H1 (cell line): Measurements from ENCODE around the gene SLC25A12. TPM values are rescaled to one million over a fixed set of nuclear protein-coding genes. Genes with fewer than 3 reads are reported as not detected.

Experiments used
- CTCF ChIA-PET: fragments of 300-600 bp; sonication (Branson Sonifier 250); formaldehyde crosslinking; loops from one replicate; lab custom pipeline; 2021; ENCODE audit not compliant: partially characterized antibody; lab: Charles Lee
- POLR2A ChIA-PET: fragments of 300-600 bp; sonication (Branson Sonifier 250); formaldehyde crosslinking; loops from one replicate; lab custom pipeline; 2021; ENCODE audit warnings: inconsistent platforms; ENCODE audit not compliant: partially characterized antibody; lab: Charles Lee
- DNase-seq, 2 experiments: peaks; one replicate each; pipeline versions ENCODE4 v3.0.0 to v3.0.0-alpha.2; 2010 to 2022; ENCODE audit warnings: low spot score in 2 of 2, low read depth in 1 of 2, mixed read lengths in 1 of 2
- FAIRE-seq: peaks from 2 replicates; lab custom pipeline; 2011; peaks lifted over from hg19 to GRCh38; lab: Jason Lieb, UNC
- H2AFZ ChIP-seq: 2 replicates; pipeline ENCODE4 v1.8.1; 2012; ENCODE audit warnings: low read length, inconsistent platforms
- H2AK5ac ChIP-seq: 2 replicates; pipeline ENCODE4 v1.6.1; 2013; ENCODE audit warnings: low read depth, low read length
- H2BK120ac ChIP-seq: replicated peaks from 2 replicates; pipeline ENCODE3; 2013; ENCODE audit warnings: low read depth, low read length, inconsistent platforms
- H2BK12ac ChIP-seq: 2 replicates; pipeline ENCODE4 v1.6.1; 2013; ENCODE audit warnings: low read depth, low read length
- H2BK15ac ChIP-seq: 2 replicates; pipeline ENCODE4 v1.6.1; 2013; ENCODE audit warnings: low read length
- H2BK20ac ChIP-seq: 2 replicates; pipeline ENCODE4 v1.6.1; 2013; ENCODE audit warnings: low read length
- H2BK5ac ChIP-seq: 2 replicates; pipeline ENCODE4 v1.6.1; 2013; ENCODE audit warnings: low read depth, low read length
- H3K14ac ChIP-seq: 2 replicates; pipeline ENCODE4 v1.6.1; 2013; ENCODE audit warnings: inconsistent platforms; ENCODE audit not compliant: insufficient read length
- H3K18ac ChIP-seq: 2 replicates; pipeline ENCODE4 v1.6.1; 2013; ENCODE audit warnings: low read length; ENCODE audit errors: extremely low read depth
- H3K23ac ChIP-seq: 2 replicates; pipeline ENCODE4 v1.6.1; 2013; ENCODE audit warnings: inconsistent platforms; ENCODE audit not compliant: insufficient read length
- H3K23me2 ChIP-seq: 2 replicates; pipeline ENCODE4 v1.6.1; 2013; ENCODE audit warnings: low read depth, low read length
- H3K27ac ChIP-seq: 2 replicates; pipeline ENCODE4 v1.6.1; 2011; ENCODE audit warnings: low read depth, low read length, inconsistent platforms
- H3K27me3 ChIP-seq, 4 experiments: replicated peaks in 1 of 4; 1 replicate in 1 of 4; 2 replicates in 3 of 4; pipeline versions ENCODE4 v1.6.1 to v1.8.1; 2011 to 2013; ENCODE audit warnings: low read length in 3 of 4, mild to moderate bottlenecking in 3 of 4, inconsistent platforms in 2 of 4, mixed read lengths in 2 of 4, moderate library complexity in 1 of 4; ENCODE audit not compliant: control insufficient read depth in 3 of 4, insufficient read depth in 3 of 4; ENCODE audit errors: extremely low read depth in 1 of 4
- H3K36me3 ChIP-seq, 4 experiments: 2 replicates each; pipeline versions ENCODE4 v1.6.1 to v1.8.1; 2011 to 2013; ENCODE audit warnings: mild to moderate bottlenecking in 4 of 4, low read length in 3 of 4, moderate library complexity in 2 of 4, control low read depth in 1 of 4, inconsistent platforms in 1 of 4; ENCODE audit not compliant: insufficient read depth in 4 of 4, control insufficient read depth in 2 of 4
- H3K4ac ChIP-seq: replicated peaks from 2 replicates; pipeline ENCODE3; 2013; ENCODE audit warnings: low read length, low read depth, mixed read lengths, inconsistent platforms; ENCODE audit not compliant: insufficient read length
- H3K4me1 ChIP-seq, 4 experiments: replicated peaks in 1 of 4; 1 replicate in 1 of 4; 2 replicates in 3 of 4; pipeline versions ENCODE4 v1.6.1 to v1.8.1; 2011 to 2013; ENCODE audit warnings: low read length in 3 of 4, inconsistent platforms in 2 of 4, mixed read lengths in 1 of 4; ENCODE audit not compliant: insufficient read depth in 4 of 4, control insufficient read depth in 3 of 4
- H3K4me2 ChIP-seq, 2 experiments: 2 replicates each; pipeline versions ENCODE4 v1.6.1 to v1.8.1; 2011 to 2013; ENCODE audit warnings: low read depth in 2 of 2, low read length in 2 of 2, control low read depth in 1 of 2, inconsistent platforms in 1 of 2, mild to moderate bottlenecking in 1 of 2; ENCODE audit not compliant: insufficient read depth in 1 of 2
- H3K4me3 ChIP-seq, 4 experiments: fragments of 200-600, 300-600 bp in 1 of 4; sonication (generic), shearing (Covaris generic), sonication (Bioruptor Twin) in 1 of 4; 2 replicates each; pipeline versions ENCODE4 v1.5.1 to v1.8.1; 2011 to 2016; ENCODE audit warnings: low read length in 4 of 4, low read depth in 3 of 4, control low read depth in 2 of 4, inconsistent platforms in 2 of 4, mild to moderate bottlenecking in 2 of 4, mixed read lengths in 1 of 4, moderate library complexity in 1 of 4; ENCODE audit not compliant: insufficient read depth in 2 of 4; ENCODE audit errors: extremely low read depth in 1 of 4
- H3K56ac ChIP-seq: replicated peaks from 2 replicates; pipeline ENCODE3; 2013; ENCODE audit warnings: low read depth, mild to moderate bottlenecking, mixed read lengths, low read length, inconsistent platforms; ENCODE audit not compliant: insufficient read length
- H3K79me1 ChIP-seq: 2 replicates; pipeline ENCODE4 v1.6.1; 2013; ENCODE audit warnings: low read depth, low read length, control low read depth
- H3K79me2 ChIP-seq, 2 experiments: 2 replicates each; pipeline versions ENCODE4 v1.6.1 to v1.8.1; 2012 to 2013; ENCODE audit warnings: low read length in 2 of 2, mild to moderate bottlenecking in 2 of 2, inconsistent platforms in 1 of 2; ENCODE audit not compliant: insufficient read depth in 2 of 2, control insufficient read depth in 1 of 2
- H3K9ac ChIP-seq, 4 experiments: replicated peaks in 1 of 4; 1 replicate in 1 of 4; 2 replicates in 3 of 4; pipeline versions ENCODE4 v1.6.1 to v1.8.1; 2011 to 2013; ENCODE audit warnings: low read depth in 3 of 4, low read length in 3 of 4, control low read depth in 2 of 4, mild to moderate bottlenecking in 2 of 4, moderate library complexity in 2 of 4, inconsistent platforms in 1 of 4; ENCODE audit errors: extremely low read depth in 1 of 4
- H3K9me3 ChIP-seq, 2 experiments: 2 replicates each; pipeline versions ENCODE4 v1.6.1 to v1.8.1; 2012 to 2013; ENCODE audit warnings: mild to moderate bottlenecking in 2 of 2, moderate library complexity in 2 of 2, control low read depth in 1 of 2, inconsistent platforms in 1 of 2, low read depth in 1 of 2, low read length in 1 of 2, mixed read lengths in 1 of 2; ENCODE audit not compliant: insufficient read depth in 2 of 2
- H4K20me1 ChIP-seq, 2 experiments: replicated peaks in 1 of 2; 2 replicates each; pipeline versions ENCODE3 to v1.8.1; 2011 to 2013; ENCODE audit warnings: inconsistent platforms in 2 of 2, low read length in 2 of 2, mild to moderate bottlenecking in 1 of 2; ENCODE audit not compliant: insufficient read depth in 2 of 2, control insufficient read depth in 1 of 2
- H4K5ac ChIP-seq: 2 replicates; pipeline ENCODE4 v1.6.1; 2013; ENCODE audit warnings: low read length, low read depth, mixed read lengths, inconsistent platforms; ENCODE audit not compliant: insufficient read length
- H4K8ac ChIP-seq: 2 replicates; pipeline ENCODE4 v1.8.0; 2013; ENCODE audit warnings: mild to moderate bottlenecking, moderate library complexity, low read length, inconsistent platforms; ENCODE audit not compliant: insufficient read depth; ENCODE audit errors: extremely low read depth
- H4K91ac ChIP-seq: replicated peaks from 2 replicates; pipeline ENCODE3; 2013; ENCODE audit warnings: low read length, mixed read lengths, inconsistent platforms; ENCODE audit not compliant: insufficient read length
- CBX8 ChIP-seq: fragments of 300-800, 300-1000 bp; sonication (generic); IDR thresholded peaks from 2 replicates; pipeline ENCODE4 v1.7.1; 2016; ENCODE audit warnings: low read depth, low read length, borderline replicate concordance
- FOSL1 ChIP-seq: IDR thresholded peaks from 2 replicates; pipeline ENCODE4 v1.6.1; 2011; ENCODE audit warnings: mild to moderate bottlenecking, low read depth, low read length, moderate library complexity; ENCODE audit not compliant: insufficient read depth
- POU5F1 ChIP-seq: IDR thresholded peaks from 2 replicates; pipeline ENCODE4 v1.6.1; 2011; ENCODE audit warnings: low read depth, mild to moderate bottlenecking, low read length, moderate library complexity
- SIN3A ChIP-seq, 2 experiments: IDR thresholded peaks in 1 of 2; conservative IDR thresholded peaks in 1 of 2; 2 replicates each; pipeline ENCODE4 v1.6.1; 2011 to 2012; ENCODE audit warnings: low read length in 2 of 2, improper control_type of control experiment in 1 of 2, low read depth in 1 of 2, mild to moderate bottlenecking in 1 of 2
- WGBS, 2 experiments: shearing (Covaris generic) in 1 of 2; methylation state at CpG; one replicate each; pipeline versions ENCODE4 v1.1.6 to v1.1.7; 2013 to 2015; ENCODE audit warnings: low lambda C conversion rate in 2 of 2, mixed read lengths in 2 of 2, inconsistent platforms in 1 of 2, low coverage in 1 of 2, missing lambda C conversion rate in 1 of 2; ENCODE audit not compliant: insufficient replicate concordance in 2 of 2, insufficient coverage in 1 of 2, insufficient read length in 1 of 2; ENCODE audit errors: extremely low coverage in 1 of 2, missing lambda C conversion rate in 1 of 2; 5-methylcytosine and 5-hydroxymethylcytosine counted together
- polyA plus RNA-seq, 7 experiments: library from polyadenylated mRNA; depleted of rRNA in 3 of 7; stranded (reverse) in 5 of 7; unstranded in 2 of 7; fragments of >200 nt in 5 of 7; fragments of 200-250 nt in 2 of 7; gene quantifications; 1 replicate in 5 of 7; 2 replicates in 1 of 7; 4 replicates in 1 of 7; pipeline versions ENCODE4 v1.2.1 to v1.2.3, GENCODE V29; 2011 to 2013; ENCODE audit warnings: missing spikeins in 2 of 7, mixed read lengths in 2 of 7
- total RNA-seq: library from RNA; stranded (reverse); fragmentation: NEBNext Ultra II Directional; extraction: Animal tissue kit (Norgen Biotek cat#: 25700); gene quantifications from 2 replicates; pipeline ENCODE4 v1.2.1, GENCODE V29; 2021
- TF ChIP-seq, protein P1 (sequence below): IDR thresholded peaks from 2 replicates; pipeline ENCODE4 v1.6.1; 2011; ENCODE audit warnings: low read depth, mild to moderate bottlenecking, low read length; ENCODE audit not compliant: insufficient read depth

Gene SLC25A12
- total and polyA plus RNA-seq, 2 of the 8 experiments (the other 6 are each of a cell fraction or from before 2014, with no cell fraction given), result 7.7 to 10.2 TPM

- Histone ChIP-seq H3K79me2 (peaks cover 3 to 77% of the 10 kb centered on the region in 2 experiments), H2BK20ac (no peak overlapping the region), H3K14ac (no peak overlapping the region), H3K23ac (no peak overlapping the region), H3K9me3 (no peaks in the 10 kb centered on the region), H4K20me1 (peaks cover 0 to 2% of the 10 kb centered on the region in 2 experiments), H4K91ac (no peak overlapping the region), H3K4me1 (no peaks in the 10 kb centered on the region)
- POLR2A ChIA-PET, result no interaction called here
- no peak for TF ChIP-seq SIN3A (conservative IDR thresholded peaks at IDR 0.05 in 1 of 2, IDR thresholded peaks at IDR 0.05 in 1 of 2; ENCODE audit: low read depth in 1 of 2, low read length in 2 of 2)
- no peak for TF ChIP-seq POU5F1
- TF ChIP-seq, protein P1, sequence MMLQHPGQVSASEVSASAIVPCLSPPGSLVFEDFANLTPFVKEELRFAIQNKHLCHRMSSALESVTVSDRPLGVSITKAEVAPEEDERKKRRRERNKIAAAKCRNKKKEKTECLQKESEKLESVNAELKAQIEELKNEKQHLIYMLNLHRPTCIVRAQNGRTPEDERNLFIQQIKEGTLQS, result no peak
- TF ChIP-seq FOSL1, result no peak
- TF ChIP-seq CBX8, result no peak
- TF ChIP-seq, all 59 proteins: peak for 0
- no peak for FAIRE-seq
- Histone ChIP-seq H3K23me2 (no peaks in the 10 kb centered on the region), H3K27me3 (no peaks in the 10 kb centered on the region), H2BK12ac (no peak overlapping the region), H3K4me3 (no peak overlapping the region), H3K36me3 (peaks cover 0 to 12% (median 6%) of the 10 kb centered on the region in 4 experiments; a peak in 4 of 8 replicates), H3K18ac (no peak overlapping the region), H4K5ac (no peak overlapping the region), H2BK15ac (no peak overlapping the region), H3K9ac (no peak overlapping the region), H2BK120ac (no peak overlapping the region), H4K8ac (no peak overlapping the region), H2AK5ac (no peak overlapping the region), H2AFZ (no peak overlapping the region), H2BK5ac (no peak overlapping the region), H3K4me2 (no peak overlapping the region), H3K56ac (no peak overlapping the region), H3K27ac (no peak overlapping the region), H3K4ac (no peak overlapping the region), H3K79me1 (peaks cover 5% of the 10 kb centered on the region; the same call in 1 of the 2 replicates)
- 96% methylated on average over 4 of the region's 4 CpGs; no CpG with 5 or more reads in 1 of the 2 experiments for WGBS, 2 experiments
- DNase-seq, result no peak
- CTCF ChIA-PET, result interaction anchor here (1.2 kb wide), 1 partner anchor 8 kb away, joined by 6 read pairs; the partner anchor contains the start of gene HAT1
Measured at GRCh38 chr2:171930385-171930784, 36.3 kb upstream of the SLC25A12 start.
